Erythroblast (primary cell): Measurements from ENCODE around the gene CELA2B.
"Not testable (repeated sequence)": the region's sequence is repeated elsewhere in the genome, so short reads cannot be mapped to it uniquely, and the experiment has no call there.

Experiments
- DNase-seq, 2 experiments: peaks; one replicate each; lab custom pipeline; 2025; lab: John Stamatoyannopoulos, UW
- GATA1 ChIP-seq: IDR thresholded peaks from 2 replicates; pipeline ENCODE4 v1.6.1; 2011; ENCODE audit warnings: low read depth, mild to moderate bottlenecking, control low read depth, low read length, moderate library complexity
- POLR2A ChIP-seq: IDR thresholded peaks from 2 replicates; pipeline ENCODE4 v1.6.1; 2011; ENCODE audit warnings: mild to moderate bottlenecking, low read length

The CELA2B gene

DNA sequence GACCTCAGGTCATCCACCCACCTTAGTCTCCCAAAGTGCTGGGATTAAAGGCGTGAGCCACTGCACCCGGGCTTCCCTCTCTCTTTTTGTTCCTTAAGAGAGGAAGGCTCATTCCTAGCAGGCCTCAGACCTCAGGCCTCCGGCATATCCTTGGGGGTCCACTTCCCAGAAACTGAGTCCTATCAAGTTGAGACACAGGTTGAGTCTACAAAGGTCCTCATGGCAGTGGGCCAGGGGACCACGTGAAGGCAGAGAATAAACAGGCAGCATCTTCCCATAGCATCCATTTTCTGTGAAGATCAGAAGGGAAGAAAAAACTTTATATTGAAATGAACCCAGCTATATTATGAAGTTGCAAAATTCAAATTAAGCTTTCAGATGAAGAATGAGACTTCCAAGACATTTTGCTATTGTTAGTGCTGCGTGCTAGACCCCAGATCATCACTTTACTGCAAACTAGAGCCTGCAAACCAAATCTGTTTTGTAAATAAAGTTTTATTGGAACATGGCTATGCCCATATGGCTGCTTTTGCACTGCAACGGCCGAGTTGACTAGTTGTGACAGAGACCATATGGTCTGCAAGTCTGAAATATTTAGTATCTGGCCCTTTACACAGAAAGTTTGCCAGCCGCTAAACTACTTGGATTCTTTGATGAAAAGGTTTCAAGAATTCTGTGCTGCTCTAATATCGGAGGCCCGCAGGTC lies 22.9 kb upstream of the CELA2B start:
- TF ChIP-seq POLR2A (no peak), GATA1 (no peak)
- DNase-seq: no peak

GRCh38 chr1:15453734-15454133 lies 22.2 kb upstream of the CELA2B start:
- TF ChIP-seq GATA1: no peak
- TF ChIP-seq POLR2A: no peak
- no peak for DNase-seq

- TF ChIP-seq POLR2A: no peak
- no peak for TF ChIP-seq GATA1
- DNase-seq: no peak
Measured at GRCh38 chr1:15454256-15454655, 21.6 kb upstream of the CELA2B start.

- no peak for DNase-seq
Measured at GRCh38 chr1:15455522-15455921, 20.4 kb upstream of the CELA2B start.

DNA sequence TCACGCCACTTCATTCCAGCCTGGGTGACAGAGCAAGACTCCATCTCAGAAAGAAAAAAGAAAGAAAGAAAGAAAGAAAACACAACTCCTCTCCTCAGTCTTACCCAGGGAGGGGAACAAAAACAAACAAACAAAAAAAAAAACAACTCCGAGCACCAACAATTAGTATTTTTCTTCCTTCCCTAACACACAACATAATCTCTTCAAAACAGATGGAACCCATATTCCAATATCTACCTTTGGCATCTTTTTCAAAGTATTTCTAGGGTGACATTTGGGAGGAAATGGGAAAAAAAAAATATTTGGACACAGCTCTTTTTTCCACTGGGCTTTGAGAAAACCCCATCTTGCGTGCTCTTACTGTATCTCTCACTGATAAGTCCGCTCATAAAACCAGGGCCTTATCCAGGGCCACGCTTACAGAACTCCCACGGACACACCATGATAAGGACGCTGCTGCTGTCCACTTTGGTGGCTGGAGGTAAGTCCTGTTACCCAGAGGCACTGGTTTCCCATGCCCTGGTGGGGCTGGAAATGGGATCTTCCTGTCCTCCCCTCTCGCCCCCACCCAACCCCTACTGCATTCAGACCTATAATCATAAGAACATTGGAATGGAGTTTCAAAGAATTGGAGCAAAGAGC lies 19.5 kb upstream of the CELA2B start, which contains the start of gene CELA2A:
TSS of gene CELA2A (plus strand) at position 420 of the 642 bp plus-strand sequence. CDS start at position 442, 22 bp downstream.
- TF ChIP-seq GATA1 (no peak), POLR2A (no peak)
- no peak for DNase-seq

More at GRCh38 chr1:15455522-15455921, 20.4 kb upstream of the CELA2B start:
- TF ChIP-seq GATA1 (no peak), POLR2A (no peak)

DNA sequence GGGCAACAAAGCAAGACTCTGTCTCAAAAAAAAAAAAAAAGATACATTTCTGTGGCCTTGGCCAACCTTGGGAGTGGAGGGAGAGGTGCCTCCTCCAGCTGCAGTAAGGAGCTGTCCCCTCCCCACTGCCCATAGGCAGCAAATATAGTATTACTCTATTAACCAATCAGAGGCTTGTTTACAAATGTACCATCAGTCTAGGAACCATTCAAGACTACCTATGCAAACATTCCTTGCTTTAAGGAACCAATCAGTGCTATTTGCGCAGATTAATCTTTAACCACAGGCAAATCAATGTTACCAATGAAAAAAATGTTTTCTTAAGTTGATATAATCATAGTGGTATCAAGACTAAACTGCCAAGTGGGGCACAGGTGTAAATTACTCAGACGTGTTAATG lies 18.3 kb upstream of the CELA2B start:
- DNase-seq: no peak
- TF ChIP-seq GATA1 (no peak), POLR2A (no peak)

DNA sequence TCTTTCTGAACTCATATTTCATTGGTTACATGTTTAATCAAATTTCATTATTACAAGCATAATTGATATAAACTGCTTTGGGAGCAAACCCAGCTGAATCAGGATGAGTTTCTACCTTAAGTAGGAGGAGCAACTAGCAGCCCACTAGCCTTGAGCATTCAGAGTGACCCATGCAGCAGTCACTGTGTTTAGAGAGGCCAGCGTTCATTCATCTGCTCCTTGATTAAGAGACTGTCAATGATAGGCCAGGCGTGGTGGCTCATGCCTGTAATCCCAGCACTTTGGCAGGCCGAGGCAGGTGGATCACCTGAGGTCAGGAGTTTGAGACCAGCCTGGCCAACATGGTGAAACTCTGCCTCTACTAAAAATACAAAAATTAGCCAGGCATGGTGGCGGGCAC lies 17.5 kb upstream of the CELA2B start:
- DNase-seq: not testable (repeated sequence)

DNA sequence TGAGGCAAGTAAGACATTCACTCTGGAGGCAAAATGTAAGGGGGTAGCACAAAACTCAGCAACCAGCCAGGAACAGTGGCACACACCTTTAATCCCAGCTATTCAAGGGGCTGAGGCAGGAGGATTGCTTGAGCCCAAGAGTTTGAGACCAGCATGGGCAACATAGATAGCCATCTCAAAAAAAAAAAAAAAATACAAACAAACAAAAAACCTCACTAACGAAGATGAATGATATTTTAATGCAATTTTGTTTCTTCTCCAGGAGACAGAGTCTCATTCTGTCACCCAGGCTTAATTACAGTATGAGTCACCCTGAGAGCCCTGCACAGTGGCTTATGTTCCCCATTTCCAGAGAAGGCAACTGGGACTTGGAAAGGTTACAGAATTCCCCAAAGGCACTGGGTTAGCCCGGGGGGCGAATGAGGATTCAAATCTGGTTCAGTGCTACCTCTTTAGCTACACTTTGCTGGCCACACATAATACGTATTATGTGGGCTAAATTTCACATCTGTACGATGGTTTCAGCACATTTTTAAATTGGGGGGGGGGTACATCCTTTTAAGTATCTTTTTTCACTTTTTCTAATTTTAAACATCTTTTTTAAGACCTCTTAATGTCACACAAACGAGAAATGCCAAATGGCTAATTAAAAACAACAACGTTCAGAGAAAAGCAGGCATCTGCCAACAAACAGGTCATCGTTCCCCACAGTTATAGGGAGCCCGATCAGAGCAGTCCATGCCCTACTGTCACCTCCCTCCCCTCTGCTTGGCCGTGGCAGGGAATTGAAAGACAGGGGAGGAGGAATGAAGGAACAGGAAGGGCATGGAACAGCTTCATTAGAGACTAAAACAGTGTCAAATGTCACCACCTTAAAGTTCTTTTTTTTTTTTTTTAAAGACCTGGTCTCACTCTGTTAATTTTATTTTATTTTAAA lies 15.9 kb upstream of the CELA2B start:
- TF ChIP-seq POLR2A (no peak), GATA1 (no peak)
- DNase-seq: no peak

DNA sequence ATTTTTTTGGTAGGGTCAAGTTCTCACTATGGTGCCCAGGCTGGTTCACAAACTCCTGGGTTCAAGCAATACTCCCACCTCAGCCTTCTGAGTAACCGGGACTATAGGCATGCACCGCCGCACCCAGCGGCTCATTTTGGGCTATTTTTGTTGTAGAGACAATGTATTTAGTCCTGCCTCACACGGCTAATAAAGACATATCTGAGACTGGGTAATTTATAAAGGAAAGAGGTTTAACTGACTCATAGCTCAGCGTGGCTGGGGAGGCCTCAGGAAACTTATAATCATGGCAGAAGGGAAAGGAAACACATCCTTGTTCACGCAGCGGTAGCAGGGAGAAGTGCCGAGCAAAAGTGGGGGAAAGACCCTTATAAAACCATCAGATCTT lies 15.2 kb upstream of the CELA2B start:
- TF ChIP-seq POLR2A: no peak
- no peak for TF ChIP-seq GATA1

GRCh38 chr1:15463064-15463800 lies 12.7 kb upstream of the CELA2B start:
- not testable (repeated sequence) for DNase-seq

More for the DNA sequence above, 15.2 kb upstream of the CELA2B start:
- DNase-seq: no peak

DNA sequence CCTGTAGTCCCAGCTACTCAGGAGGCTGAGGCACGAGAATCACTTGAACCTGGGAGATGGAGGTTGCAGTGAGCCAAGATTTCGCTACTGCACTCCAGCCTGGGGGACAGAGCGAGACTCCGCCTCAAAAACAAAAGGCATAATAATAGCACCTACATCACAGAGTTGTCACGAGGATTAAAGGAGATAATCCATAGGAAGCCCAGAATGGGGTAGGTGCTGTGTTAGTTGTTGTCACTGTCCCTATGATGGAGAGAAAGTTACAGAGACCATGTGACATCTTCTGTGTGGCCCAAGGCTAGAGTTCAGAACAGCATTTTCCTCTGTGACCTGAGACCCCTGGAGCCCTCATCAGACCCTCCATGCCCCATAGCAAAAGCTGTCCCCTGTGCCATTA lies 12.0 kb upstream of the CELA2B start:
- DNase-seq: not testable (repeated sequence)

DNA sequence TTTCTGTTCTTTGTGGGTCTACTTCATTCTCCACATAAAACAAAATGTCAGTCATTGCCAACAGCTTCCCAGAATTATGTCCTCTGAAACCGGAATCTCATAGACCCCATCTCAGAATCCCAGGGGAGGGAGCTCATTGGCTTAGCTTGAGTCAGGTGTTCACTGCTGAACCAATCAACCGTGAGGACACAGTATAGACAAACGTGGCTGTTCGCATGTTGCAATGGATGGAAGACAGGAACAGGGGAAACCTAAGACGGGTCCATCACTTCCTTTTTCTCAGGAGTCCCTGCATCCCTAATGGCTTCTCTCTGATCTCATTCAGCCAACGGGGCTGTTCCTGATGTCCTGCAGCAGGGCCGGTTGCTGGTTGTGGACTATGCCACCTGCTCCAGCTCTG lies 10.2 kb upstream of the CELA2B start:
- DNase-seq: no peak
- no peak for TF ChIP-seq POLR2A
- no peak for TF ChIP-seq GATA1

GRCh38 chr1:15466955-15467625 lies 8.8 kb upstream of the CELA2B start:
- DNase-seq: not testable (repeated sequence)
